Right lobe of liver (tissue), 6 donors: ENCODE data around the gene MYOZ1. TPM values are rescaled to one million over a fixed set of nuclear protein-coding genes. Genes with fewer than 3 reads are reported as not detected.

Experiments
- ATAC-seq, 4 donors: fragments of 200-7000 bp; cut with Tn5 transposase; one replicate each; pipeline ENCODE4 v1.9.1; 2020; ENCODE audit warnings: mild to moderate bottlenecking in 4 of 4, moderate library complexity in 4 of 4
- DNase-seq, 3 donors: peaks; one replicate each; pipeline ENCODE4 v3.0.0-alpha.2; 2020
- H3K27ac ChIP-seq, 3 donors: fragments of 200-600 bp; one replicate each; pipeline ENCODE4 v1.8.0; 2022
- H3K27me3 ChIP-seq, 2 donors: fragments of 200-600 bp; one replicate each; pipeline ENCODE4 v1.8.0; 2022
- H3K36me3 ChIP-seq, 4 donors: fragments of 200-600 bp; sonication (generic) in 1 of 4; one replicate each; pipeline versions ENCODE4 v1.5.1 to v1.8.0; 2017 to 2022; ENCODE audit warnings: control low read depth in 1 of 4
- H3K4me1 ChIP-seq, 4 donors: fragments of 200-600 bp; sonication (generic) in 1 of 4; one replicate each; pipeline versions ENCODE4 v1.5.1 to v1.8.0; 2017 to 2022; ENCODE audit warnings: control low read depth in 1 of 4
- H3K4me3 ChIP-seq, 3 donors: fragments of 200-600 bp; one replicate each; pipeline ENCODE4 v1.8.0; 2022
- H3K9me3 ChIP-seq, 4 donors: fragments of 200-600 bp; sonication (generic) in 1 of 4; one replicate each; pipeline versions ENCODE4 v1.5.1 to v1.8.0; 2017 to 2022; ENCODE audit warnings: control low read depth in 1 of 4
- CTCF ChIP-seq, 4 donors: fragments of 200-600 bp in 3 of 4; fragments of 450-650 bp in 1 of 4; IDR thresholded peaks; one replicate each; pipeline versions ENCODE4 v1.5.1 to v1.8.0; 2016 to 2022; ENCODE audit warnings: antibody characterized with exemption in 4 of 4, mild to moderate bottlenecking in 2 of 4
- POLR2A ChIP-seq: fragments of 450-650 bp; IDR thresholded peaks from one replicate; pipeline ENCODE4 v1.6.1; 2017; ENCODE audit warnings: antibody characterized with exemption, mild to moderate bottlenecking
- WGBS: methylation state at CpG from one replicate; pipeline ENCODE4 v1.1.6; 2018; ENCODE audit warnings: low coverage, low lambda C conversion rate; ENCODE audit not compliant: insufficient coverage; ENCODE audit errors: missing lambda C conversion rate; 5-methylcytosine and 5-hydroxymethylcytosine counted together
- intact Hi-C, 2 donors: fragments of 100-400 bp; cut with DNase I; formaldehyde crosslinking; loops; one replicate each; pipeline versions ENCODE4 v1.11.2 to v1.14.1; 2022
- total RNA-seq, 6 experiments: library from RNA; depleted of rRNA in 2 of 6; stranded (reverse); fragments of >200 nt in 2 of 6; fragmentation: NEBNext Ultra II Directional in 3 of 6; extraction: Animal tissue kit (Norgen Biotek cat#: 25700) in 3 of 6; gene quantifications; one replicate each; pipeline versions ENCODE4 v1.1.0 to v1.2.4, GENCODE V29; 2016 to 2023
- donor health status: DM: no; HTN: yes; CAD: no.
- donor health status: DM: no; HTN: no; CAD: no.
- donor health status: DM: no; HTN: no; CAD: no.
- donor health status: DM: no; HTN: yes; CAD: no.
- donor health status: DM: no; HTN: yes; CAD: no.

MYOZ1 gene
- total RNA-seq, 6 experiments from 2014 or later, result 0.74 to 1.1 TPM; not detected in 4

GRCh38 chr10:73647211-73647874 is 6.1 kb upstream of the MYOZ1 start:
- peak in 1 of 3 donors; percentile 28 for DNase-seq
- intact Hi-C loops, result no loop called here
- Histone ChIP-seq H3K36me3 (no peaks in the 10 kb centered on the region), H3K4me3 (peak overlapping the region; percentile 39 to 56 (median 49)), H3K4me1 (peaks cover 0 to 5% (median 0%) of the 10 kb centered on the region in 4 donors), H3K27ac (no peak overlapping the region), H3K9me3 (no peaks in the 10 kb centered on the region), H3K27me3 (no peaks in the 10 kb centered on the region)
- TF ChIP-seq CTCF (IDR thresholded peaks at IDR 0.05) (no peak), POLR2A (no peak)
- peak in 3 of 4 donors; percentile 23 for ATAC-seq
- 22% methylated on average over 14 of the region's 32 CpGs for WGBS

GRCh38 chr10:73646598-73647041 is 5.3 kb upstream of the MYOZ1 start:
- no peaks in the 10 kb centered on the region for H3K36me3 ChIP-seq
- H3K4me3 ChIP-seq, result no peak overlapping the region
- H3K4me1 ChIP-seq, result peaks cover 0 to 5% (median 0%) of the 10 kb centered on the region in 4 donors
- no peak overlapping the region for H3K27ac ChIP-seq
- TF ChIP-seq CTCF (IDR thresholded peaks at IDR 0.05), result no peak
- TF ChIP-seq POLR2A, result no peak
- intact Hi-C loops, result no loop called here
- H3K9me3 ChIP-seq, result no peaks in the 10 kb centered on the region
- no peaks in the 10 kb centered on the region for H3K27me3 ChIP-seq
- DNase-seq (no peak), ATAC-seq (no peak)
- WGBS, result 60% methylated on average over 1 of the region's 9 CpGs

GRCh38 chr10:73645251-73645650 is 4.0 kb upstream of the MYOZ1 start:
- DNase-seq, result no peak
- Histone ChIP-seq H3K4me1 (peaks cover 0 to 5% (median 0%) of the 10 kb centered on the region in 4 donors), H3K9me3 (no peaks in the 10 kb centered on the region), H3K4me3 (no peak overlapping the region), H3K27ac (no peak overlapping the region), H3K27me3 (no peaks in the 10 kb centered on the region), H3K36me3 (no peaks in the 10 kb centered on the region)
- no peak for ATAC-seq
- WGBS, result 72% methylated on average over 3 of the region's 3 CpGs
- TF ChIP-seq CTCF (IDR thresholded peaks at IDR 0.05), result no peak
- no peak for TF ChIP-seq POLR2A
- intact Hi-C loops, result no loop called here

- Histone ChIP-seq H3K4me1 (peaks cover 0 to 5% (median 0%) of the 10 kb centered on the region in 4 donors), H3K27ac (no peak overlapping the region), H3K36me3 (no peaks in the 10 kb centered on the region), H3K4me3 (no peak overlapping the region), H3K27me3 (no peaks in the 10 kb centered on the region), H3K9me3 (no peaks in the 10 kb centered on the region)
- no peak for TF ChIP-seq POLR2A
- no peak for TF ChIP-seq CTCF (IDR thresholded peaks at IDR 0.05)
- intact Hi-C loops, result loop anchor here (5.0 kb wide), 1 partner anchor 112 kb away; no protein-coding TSS in a partner anchor
- 67% methylated on average over 1 of the region's 1 CpG for WGBS
- DNase-seq (no peak), ATAC-seq (no peak)
Observed at GRCh38 chr10:73644767-73645166, 3.5 kb upstream of the MYOZ1 start.
